DMS53 treated with DMSO at 0.1 percent for 48 hours (cell line): Measurements from ENCODE around the gene COL4A1.
A peak's percentile ranks its signal among the peaks of the same experiment; 100 is the strongest.
"Not testable (repeated sequence)": the region's sequence is repeated elsewhere in the genome, so short reads cannot be mapped to it uniquely, and the experiment has no call there.

Source experiments
- DNase-seq: peaks from one replicate; lab custom pipeline; 2025; ENCODE audit not compliant: unreplicated experiment; lab: John Stamatoyannopoulos, UW

Gene COL4A1

DNA sequence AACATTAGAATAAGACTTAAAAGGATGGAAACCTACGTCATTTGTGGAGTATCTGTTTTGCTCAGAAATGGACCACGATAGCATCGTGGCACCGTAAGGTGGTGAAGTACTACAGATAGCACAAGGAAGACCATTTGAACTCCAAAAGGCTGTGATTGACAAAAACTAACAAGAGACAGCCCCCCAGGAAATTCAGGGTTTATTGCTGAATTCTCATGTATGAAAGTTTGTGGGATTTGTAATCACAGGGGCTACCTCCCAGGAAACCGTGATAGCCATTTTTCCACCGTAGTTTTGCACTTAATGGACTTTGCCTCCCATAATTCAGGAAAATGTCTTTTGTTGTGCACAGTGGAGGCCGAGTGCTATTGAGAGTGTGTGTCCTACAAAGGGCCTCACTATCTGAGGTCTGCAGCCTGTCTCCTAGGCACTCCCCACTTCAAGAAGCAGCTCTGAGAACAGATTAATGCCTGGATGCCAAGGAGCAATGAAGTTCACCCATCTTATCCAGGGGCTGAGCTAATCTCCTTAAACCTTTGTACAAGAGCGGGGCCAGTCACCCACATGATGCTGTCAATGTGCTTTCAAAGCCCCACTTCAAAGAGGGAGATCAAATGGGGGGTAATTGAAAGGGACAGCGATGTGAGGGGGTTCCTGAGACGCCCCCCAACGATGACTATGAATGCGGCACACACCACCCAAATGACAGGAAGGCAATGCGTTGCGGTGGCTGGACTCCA, 182.6 kb downstream of the COL4A1 start:
- no peak for DNase-seq

DNA sequence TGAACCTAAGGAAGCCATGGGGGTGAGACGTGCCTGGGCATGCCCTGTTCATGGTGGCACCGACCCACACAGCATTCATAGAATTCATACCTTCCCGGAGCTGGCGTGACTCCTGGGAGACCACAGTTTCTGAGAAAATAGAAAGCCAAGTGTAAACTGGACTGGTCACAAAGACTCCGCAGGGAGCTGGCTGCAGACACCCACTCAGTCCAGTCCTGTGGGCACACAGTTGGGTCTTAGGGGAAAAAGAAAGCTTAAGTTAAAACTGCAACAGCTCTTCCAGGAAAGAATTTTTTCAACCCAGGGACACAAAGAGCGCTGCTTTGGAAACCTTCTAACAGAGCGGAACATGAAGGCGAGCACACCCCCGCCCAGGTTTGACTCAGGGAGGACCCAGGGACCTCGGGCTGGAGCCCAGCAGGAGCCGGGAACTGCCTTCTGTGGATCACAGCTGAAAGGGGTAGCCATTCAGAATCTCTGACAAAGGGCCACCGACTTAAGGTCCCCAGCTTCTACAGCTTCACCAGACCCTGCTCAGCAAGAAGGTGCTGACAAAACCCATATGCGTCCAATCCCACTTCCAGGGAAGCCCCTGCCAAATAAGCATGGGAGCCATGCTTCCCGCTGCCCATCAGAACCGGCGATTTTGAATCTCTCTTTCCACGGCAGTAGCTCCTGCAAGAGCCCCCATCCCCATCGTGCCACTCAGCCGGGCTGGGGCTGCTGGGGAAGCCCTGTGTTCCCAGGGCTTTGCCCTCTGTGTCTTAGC, 183.7 kb downstream of the COL4A1 start:
- no peak for DNase-seq

DNA sequence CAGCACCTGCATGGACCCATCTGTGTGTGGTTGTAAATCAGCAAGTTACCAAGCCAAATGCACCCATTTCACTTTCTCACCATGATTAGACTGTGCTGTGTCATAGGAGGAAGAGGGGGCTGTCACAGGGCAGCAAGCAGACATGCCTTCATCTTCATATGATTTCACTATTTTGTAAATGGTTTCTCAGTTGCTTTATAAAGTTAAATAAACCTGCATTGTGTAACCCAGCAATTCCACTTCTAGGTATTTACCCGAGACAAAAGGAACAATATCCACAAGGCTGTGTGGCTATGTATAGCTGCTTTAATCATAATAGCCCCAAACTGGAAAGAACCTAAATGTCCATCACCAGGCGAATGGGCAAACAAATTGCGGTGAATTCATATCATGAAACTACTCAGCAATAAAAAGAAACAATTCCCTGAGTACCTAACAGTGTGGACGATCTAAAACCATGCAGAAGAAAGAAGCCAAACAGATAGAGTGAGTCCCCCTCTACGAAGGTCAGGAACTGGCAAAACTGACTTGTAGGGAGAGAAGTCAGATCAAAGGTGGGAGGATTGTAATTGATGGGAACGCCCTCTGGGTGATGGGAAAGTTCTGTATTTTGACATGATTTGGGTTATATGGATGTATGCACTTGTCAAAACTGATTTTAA, 185.4 kb downstream of the COL4A1 start:
- DNase-seq = no peak

DNA sequence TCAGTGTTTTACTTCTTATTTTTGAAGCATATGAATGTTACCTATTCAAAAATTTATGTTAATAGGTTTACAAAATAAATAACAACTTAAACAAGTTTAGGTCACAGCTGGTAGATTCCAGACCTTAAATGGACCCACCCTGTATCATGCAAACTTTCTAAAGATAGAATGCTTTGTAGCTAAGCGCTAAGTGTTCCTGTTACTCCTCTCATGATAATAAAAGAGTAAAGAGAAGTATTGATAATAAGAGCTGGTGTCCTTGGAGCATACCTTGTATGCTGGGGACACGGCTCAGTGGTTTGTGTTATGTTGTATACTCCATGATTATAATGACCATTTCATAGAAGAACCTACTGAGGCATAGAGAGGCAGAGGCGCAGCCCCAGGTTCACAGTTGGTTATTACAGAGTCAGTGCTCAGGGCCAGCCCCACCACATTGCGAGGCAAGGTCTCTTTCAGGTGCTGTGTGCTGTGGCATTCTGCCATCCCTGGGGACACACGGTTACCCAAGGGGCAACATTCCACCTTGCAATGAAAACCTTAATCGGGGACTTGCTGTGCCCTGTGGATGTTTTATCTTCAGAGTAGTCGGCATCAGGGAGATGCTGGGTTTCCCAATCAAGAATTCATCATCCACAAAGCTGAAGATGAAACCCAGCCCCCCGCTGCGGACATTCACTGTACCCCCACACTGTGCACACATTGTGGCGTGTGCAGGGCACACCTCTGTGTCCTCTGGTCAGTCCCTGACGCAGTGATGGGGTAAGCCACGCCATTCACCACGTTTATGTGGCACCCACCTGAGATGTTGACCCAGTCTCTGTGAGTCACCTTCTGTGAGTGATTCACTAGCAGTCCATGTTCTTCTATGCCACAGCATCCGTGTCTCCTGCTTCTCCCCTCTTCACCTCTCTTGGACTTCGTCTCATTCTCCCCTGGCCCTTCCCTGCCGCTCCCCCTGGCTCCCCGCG, 186.7 kb downstream of the COL4A1 start:
- DNase-seq = no peak

- no peak for DNase-seq
Measured at GRCh38 chr13:110118106-110118505, 188.9 kb downstream of the COL4A1 start.

GRCh38 chr13:110116072-110116487, 190.9 kb downstream of the COL4A1 start:
- DNase-seq = peak; percentile 33

DNA sequence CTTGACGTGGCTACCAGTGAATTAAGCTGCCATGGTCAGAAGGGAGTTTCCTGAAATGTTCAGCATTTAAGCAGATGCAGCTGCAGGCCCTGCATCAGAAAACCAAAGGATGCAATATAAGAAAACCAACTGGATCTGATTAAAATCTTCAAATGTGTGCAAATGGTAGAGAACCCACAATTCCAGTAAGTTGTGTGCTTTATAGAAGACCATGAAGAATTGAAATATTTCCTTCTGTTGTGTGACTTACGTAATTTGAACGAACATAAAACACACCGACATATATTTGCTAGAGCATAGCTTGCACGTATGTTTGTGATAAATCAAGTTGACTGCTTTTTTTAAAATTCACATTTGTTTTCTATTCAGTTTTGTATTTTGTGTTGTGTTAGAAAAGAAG, 191.4 kb downstream of the COL4A1 start:
- no peak for DNase-seq

GRCh38 chr13:110114316-110114715, 192.6 kb downstream of the COL4A1 start:
- DNase-seq = no peak

DNA sequence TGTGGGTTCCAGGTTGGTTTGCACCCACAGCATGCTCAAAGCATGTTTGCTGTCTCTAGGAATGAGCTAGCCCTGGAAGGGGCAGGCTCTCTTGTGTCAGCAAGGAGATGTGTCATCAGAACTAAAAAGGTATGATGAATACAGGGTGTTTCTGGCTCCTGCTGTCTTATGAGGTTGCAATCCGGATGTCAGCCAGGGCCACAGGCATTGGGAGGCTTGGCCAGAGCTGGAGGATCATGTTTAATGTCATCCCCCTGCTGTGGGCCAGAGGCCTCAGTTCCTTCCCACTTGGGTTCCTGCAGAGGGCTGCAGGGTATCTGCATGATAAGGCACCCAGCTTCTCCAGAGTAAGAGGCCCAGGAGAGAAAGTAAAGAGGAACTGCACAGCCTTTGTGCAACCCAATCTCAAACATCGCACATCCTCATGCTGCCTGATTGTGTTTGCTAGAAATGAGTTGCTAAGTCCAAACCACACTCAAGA, 193.6 kb downstream of the COL4A1 start:
- DNase-seq = no peak

GRCh38 chr13:110112379-110112778, 194.6 kb downstream of the COL4A1 start:
- DNase-seq = not testable (repeated sequence)

GRCh38 chr13:110110783-110111182, 196.2 kb downstream of the COL4A1 start:
- no peak for DNase-seq

DNA sequence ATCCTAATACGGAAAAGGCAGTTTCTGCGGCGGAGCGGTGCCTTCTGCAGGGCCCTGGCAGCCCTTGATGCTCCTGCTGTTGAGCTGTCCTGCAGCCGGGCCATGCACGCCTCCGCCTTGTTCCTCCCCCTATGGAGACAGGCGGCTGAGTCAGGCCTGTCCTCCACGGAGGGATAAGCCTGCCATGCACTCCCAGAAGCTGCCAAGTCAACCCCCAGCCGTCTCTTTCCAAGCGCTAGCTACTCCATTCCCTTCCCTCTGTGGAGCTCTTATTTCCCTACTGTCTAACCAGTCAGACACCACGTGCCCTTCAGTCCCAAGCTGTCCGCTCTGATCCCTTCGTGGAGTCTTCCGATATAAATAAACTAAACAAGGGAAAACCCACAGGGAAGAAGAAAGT, 197.0 kb downstream of the COL4A1 start:
- DNase-seq = no peak

GRCh38 chr13:110109140-110109783, 197.7 kb downstream of the COL4A1 start:
- no peak for DNase-seq

GRCh38 chr13:110108348-110109139, 198.4 kb downstream of the COL4A1 start:
- DNase-seq = peak; percentile 19

- DNase-seq = no peak
Measured at GRCh38 chr13:110107568-110108347, 199.2 kb downstream of the COL4A1 start.

DNA sequence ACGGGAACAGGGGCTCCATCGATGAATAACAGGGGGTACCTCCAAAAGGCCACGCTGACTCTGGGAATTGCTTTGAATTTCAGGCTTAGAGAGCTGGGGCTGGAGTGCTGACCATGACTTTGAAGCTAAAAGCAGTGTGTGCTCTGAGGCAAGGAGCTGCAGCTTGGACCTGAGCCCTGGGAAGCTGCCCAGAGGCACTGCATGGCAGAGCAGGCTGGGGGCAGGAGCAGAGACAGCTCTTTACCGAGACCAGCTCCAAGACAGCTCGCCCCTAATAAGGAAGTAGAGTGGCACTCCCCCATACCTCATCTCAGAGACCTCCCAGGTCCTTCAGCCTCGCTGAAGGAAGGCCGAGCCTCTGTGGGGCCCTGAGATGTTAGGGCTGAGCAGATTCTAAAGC, 200.2 kb downstream of the COL4A1 start:
- no peak for DNase-seq

GRCh38 chr13:110105136-110105535, 201.8 kb downstream of the COL4A1 start:
- no peak for DNase-seq

DNA sequence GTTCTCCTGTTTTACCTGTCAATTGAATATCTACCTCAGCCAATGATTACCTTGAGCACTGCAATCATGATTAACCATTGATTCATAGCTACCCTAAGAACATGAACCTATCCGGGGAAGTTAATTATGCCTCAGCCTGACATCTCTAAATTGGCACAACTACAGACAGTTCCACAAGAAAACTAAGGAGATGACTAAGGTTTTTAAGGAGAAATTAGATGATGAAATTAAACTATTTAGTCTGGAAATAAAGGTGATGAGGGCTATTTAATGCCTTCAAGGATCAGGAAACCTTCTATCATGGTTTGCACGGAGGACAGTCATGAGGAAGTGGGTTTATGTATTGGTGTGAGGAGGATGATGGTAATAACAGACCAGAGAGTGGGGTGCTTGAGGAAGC, 203.4 kb downstream of the COL4A1 start:
- no peak for DNase-seq

- no peak for DNase-seq
Measured at GRCh38 chr13:110103026-110103425, 203.9 kb downstream of the COL4A1 start.
